Testis (tissue), 3 donors: ENCODE measurements around the gene AIMP1. TPM values are rescaled to one million over a fixed set of nuclear protein-coding genes. Genes with fewer than 3 reads are reported as not detected.

ENCODE experiments used
- DNase-seq: peaks from one replicate; pipeline ENCODE4 v3.0.0-alpha.2; 2019
- H3K27ac ChIP-seq, 2 donors: fragments of 200-600 bp; sonication (generic); one replicate each; pipeline ENCODE4 v1.5.1; 2019
- H3K27me3 ChIP-seq: fragments of 200-600 bp; sonication (generic); one replicate; pipeline ENCODE4 v1.5.1; 2019
- H3K36me3 ChIP-seq: fragments of 200-600 bp; sonication (generic); one replicate; pipeline ENCODE4 v1.5.1; 2017; ENCODE audit warnings: low read depth; ENCODE audit errors: missing control alignments
- H3K4me1 ChIP-seq: fragments of 200-600 bp; sonication (generic); one replicate; pipeline ENCODE4 v1.5.1; 2019
- H3K4me3 ChIP-seq, 2 donors: fragments of 200-600 bp; sonication (generic); one replicate each; pipeline ENCODE4 v1.5.1; 2017 to 2019
- H3K9me3 ChIP-seq: fragments of 200-600 bp; sonication (generic); one replicate; pipeline ENCODE4 v1.5.1; 2017
- POLR2A ChIP-seq: fragments of 450-650 bp; IDR thresholded peaks from one replicate; pipeline ENCODE4 v1.6.1; 2017; ENCODE audit warnings: antibody characterized with exemption, mild to moderate bottlenecking, moderate library complexity
- WGBS, 2 donors: methylation state at CpG; one replicate each; pipeline ENCODE4 v1.1.5; 2018; 5-methylcytosine and 5-hydroxymethylcytosine counted together
- intact Hi-C: fragments of 100-400 bp; cut with DNase I; formaldehyde crosslinking; loops from one replicate; pipeline ENCODE4 v1.15.1; 2023; ENCODE audit warnings: low total_unique reads
- polyA plus RNA-seq: library from polyadenylated mRNA; stranded (reverse); fragments of 350-450 nt; fragmentation: Illumina TruSeq; extraction: RNeasy Lipid Tissue Mini Kit (QIAGEN cat#74804); gene quantifications from one replicate; pipeline ENCODE4 v1.2.3, GENCODE V29; 2014; ENCODE audit warnings: low read depth, low replicate concordance; ENCODE audit not compliant: insufficient read depth
- total RNA-seq, 2 donors: library from RNA; depleted of rRNA; stranded (reverse); fragments of >200 nt; gene quantifications; one replicate each; pipeline ENCODE4 v1.2.3, GENCODE V29; 2016
- TF ChIP-seq, protein P1 (sequence below), 3 experiments: fragments of 450-650 bp in 2 of 3; fragments of 200-600 bp in 1 of 3; sonication (generic) in 1 of 3; IDR thresholded peaks; one replicate each; pipeline ENCODE4 v1.5.1; 2016 to 2019; ENCODE audit warnings: antibody characterized with exemption in 3 of 3, mild to moderate bottlenecking in 2 of 3, moderate library complexity in 1 of 3

The AIMP1 gene
- total and polyA plus RNA-seq, 3 donors from 2014 or later: 17.7 to 26.3 (median 20.0) TPM

DNA sequence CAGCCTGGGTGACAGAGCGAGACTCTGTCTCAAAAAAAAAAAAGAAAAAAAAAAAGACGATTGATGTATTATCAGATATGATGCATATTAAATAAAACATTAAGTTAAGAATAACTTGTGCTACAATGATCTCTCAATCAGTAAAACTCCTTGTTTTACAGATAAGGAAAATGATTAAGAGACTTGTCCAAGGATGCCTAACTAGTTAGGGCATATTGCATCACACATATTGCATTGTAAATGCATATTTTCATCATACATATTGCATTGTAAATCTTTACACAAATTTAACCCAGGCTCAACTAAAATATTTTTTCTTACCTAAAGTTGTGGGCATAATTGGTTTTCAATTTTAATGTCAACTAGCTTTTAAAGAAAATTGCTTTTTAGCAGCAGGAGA lies 26.6 kb upstream of the AIMP1 start:
- intact Hi-C loops: no loop called here
- Histone ChIP-seq H3K27ac (no peak overlapping the region), H3K36me3 (no peaks in the 10 kb centered on the region), H3K9me3 (no peaks in the 10 kb centered on the region), H3K4me1 (no peaks in the 10 kb centered on the region), H3K27me3 (no peaks in the 10 kb centered on the region), H3K4me3 (no peak overlapping the region)
- no peak for DNase-seq
- WGBS, 2 donors: 87 to 90% methylated on average over 2 of the region's 2 CpGs
- TF ChIP-seq POLR2A: no peak
- TF ChIP-seq, protein P1, sequence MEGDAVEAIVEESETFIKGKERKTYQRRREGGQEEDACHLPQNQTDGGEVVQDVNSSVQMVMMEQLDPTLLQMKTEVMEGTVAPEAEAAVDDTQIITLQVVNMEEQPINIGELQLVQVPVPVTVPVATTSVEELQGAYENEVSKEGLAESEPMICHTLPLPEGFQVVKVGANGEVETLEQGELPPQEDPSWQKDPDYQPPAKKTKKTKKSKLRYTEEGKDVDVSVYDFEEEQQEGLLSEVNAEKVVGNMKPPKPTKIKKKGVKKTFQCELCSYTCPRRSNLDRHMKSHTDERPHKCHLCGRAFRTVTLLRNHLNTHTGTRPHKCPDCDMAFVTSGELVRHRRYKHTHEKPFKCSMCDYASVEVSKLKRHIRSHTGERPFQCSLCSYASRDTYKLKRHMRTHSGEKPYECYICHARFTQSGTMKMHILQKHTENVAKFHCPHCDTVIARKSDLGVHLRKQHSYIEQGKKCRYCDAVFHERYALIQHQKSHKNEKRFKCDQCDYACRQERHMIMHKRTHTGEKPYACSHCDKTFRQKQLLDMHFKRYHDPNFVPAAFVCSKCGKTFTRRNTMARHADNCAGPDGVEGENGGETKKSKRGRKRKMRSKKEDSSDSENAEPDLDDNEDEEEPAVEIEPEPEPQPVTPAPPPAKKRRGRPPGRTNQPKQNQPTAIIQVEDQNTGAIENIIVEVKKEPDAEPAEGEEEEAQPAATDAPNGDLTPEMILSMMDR (IDR thresholded peaks at IDR 0.05): no peak

DNA sequence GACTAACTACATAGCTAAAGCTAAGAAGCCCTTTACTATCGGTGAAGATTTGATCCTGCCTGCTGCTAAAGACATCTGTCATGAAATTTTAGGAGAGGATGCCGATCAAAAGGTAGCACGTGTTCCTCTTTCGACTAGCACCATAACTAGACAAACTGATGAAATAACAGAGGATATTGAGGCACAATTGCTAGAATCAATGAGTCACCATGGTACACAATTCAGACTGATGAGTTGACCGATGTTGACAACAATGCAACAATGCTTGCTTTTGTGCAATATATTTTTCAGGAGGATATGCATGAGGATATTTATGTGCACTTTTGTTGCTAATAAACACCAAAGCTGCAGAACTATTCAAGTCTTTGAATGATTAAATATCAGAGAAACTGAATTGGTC lies 24.7 kb upstream of the AIMP1 start:
- TF ChIP-seq, protein P1 (IDR thresholded peaks at IDR 0.05): no peak
- TF ChIP-seq POLR2A: no peak
- Histone ChIP-seq H3K27ac (no peak overlapping the region), H3K9me3 (no peaks in the 10 kb centered on the region), H3K27me3 (no peaks in the 10 kb centered on the region), H3K4me3 (no peak overlapping the region), H3K36me3 (no peaks in the 10 kb centered on the region), H3K4me1 (no peaks in the 10 kb centered on the region)
- WGBS, 2 donors: 94 to 98% methylated on average over 5 of the region's 5 CpGs
- intact Hi-C loops: no loop called here
- DNase-seq: no peak

DNA sequence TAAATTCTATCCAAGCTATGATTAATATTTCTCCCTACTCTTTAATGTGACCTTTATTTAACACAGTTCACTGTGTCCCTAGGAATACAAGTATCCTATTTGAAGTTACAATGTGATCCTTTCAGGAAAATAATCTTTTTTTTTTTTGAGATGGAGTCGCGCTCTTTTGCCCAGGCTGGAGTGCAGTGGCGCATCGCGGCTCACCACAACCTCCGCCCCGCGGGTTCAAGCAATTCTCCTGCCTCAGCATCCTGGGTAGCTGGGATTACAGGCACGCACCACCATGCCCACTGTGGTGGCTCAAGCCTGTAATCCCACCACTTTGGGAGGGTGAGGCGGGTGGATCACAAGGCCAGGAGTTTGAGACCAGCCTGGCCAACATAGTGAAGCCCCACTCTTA lies 22.3 kb upstream of the AIMP1 start:
- Histone ChIP-seq H3K4me1 (no peaks in the 10 kb centered on the region), H3K27ac (no peak overlapping the region), H3K36me3 (no peaks in the 10 kb centered on the region), H3K9me3 (no peaks in the 10 kb centered on the region), H3K4me3 (no peak overlapping the region), H3K27me3 (no peaks in the 10 kb centered on the region)
- DNase-seq: no peak
- 91 to 97% methylated on average over 10 of the region's 10 CpGs for WGBS, 2 donors
- TF ChIP-seq, protein P1 (IDR thresholded peaks at IDR 0.05): no peak
- TF ChIP-seq POLR2A: no peak
- intact Hi-C loops: no loop called here

DNA sequence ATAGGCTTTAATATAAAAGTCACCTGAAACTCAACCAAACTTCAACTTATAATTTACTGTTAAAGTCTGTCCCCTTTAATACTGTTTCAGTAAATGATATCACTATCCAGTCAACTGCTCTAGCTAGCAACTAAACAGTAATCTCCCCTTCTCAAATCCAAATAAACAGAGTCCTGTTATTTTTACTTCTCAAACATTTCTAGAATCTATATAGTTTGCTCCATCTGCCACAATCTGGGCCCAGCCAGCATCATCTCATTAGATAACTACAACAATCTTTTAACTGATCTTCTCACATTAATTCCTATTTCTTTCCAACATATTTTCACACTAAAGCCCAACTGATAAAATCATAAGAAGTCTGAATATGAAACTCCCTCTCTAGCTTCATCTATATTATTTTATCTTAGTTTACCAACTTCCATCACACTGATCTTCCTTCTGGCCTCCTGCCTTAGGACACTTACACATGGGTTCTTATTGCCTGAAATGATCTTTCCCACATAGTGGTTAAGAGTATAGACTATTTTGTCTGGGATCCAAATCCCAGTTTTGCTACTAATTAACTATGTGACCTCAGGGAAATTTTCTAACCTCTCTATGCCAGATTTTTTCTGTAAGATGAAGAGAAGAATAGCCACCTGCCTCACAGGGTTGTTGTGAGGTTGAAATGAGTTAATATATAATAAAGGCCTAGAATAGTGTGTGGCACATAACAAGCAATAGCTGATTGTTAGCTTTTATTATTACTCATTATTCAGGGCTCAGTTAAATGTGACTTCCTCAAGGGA lies 18.9 kb upstream of the AIMP1 start:
- DNase-seq: no peak
- TF ChIP-seq POLR2A: no peak
- TF ChIP-seq, protein P1 (IDR thresholded peaks at IDR 0.05): no peak
- no peak overlapping the region for H3K4me3 ChIP-seq
- H3K27me3 ChIP-seq: no peaks in the 10 kb centered on the region
- no peaks in the 10 kb centered on the region for H3K4me1 ChIP-seq
- intact Hi-C loops: no loop called here
- no peaks in the 10 kb centered on the region for H3K9me3 ChIP-seq
- H3K36me3 ChIP-seq: no peaks in the 10 kb centered on the region
- H3K27ac ChIP-seq: no peak overlapping the region

DNA sequence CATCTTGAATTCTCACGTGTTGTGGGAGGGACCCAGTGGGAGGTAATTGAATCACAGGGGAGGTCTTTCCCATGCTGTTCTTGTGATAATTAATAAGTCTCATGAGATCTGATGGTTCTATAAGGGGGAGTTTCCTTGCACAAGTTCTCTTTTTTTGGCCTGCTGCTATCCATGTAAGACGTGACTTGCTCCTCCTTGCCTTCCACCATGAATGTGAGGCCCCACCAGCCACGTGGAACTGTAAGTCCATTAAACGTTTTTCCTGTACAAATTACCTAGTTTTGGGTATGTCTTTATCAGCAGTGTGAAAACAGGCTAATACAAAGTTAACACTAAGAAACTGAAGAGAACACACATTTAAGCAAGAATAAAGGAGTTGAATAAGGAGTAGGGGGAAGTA lies 16.4 kb upstream of the AIMP1 start:
- no peaks in the 10 kb centered on the region for H3K9me3 ChIP-seq
- no peak for TF ChIP-seq POLR2A
- TF ChIP-seq, protein P1 (IDR thresholded peaks at IDR 0.05): no peak
- no peaks in the 10 kb centered on the region for H3K36me3 ChIP-seq
- intact Hi-C loops: no loop called here
- H3K27ac ChIP-seq: no peak overlapping the region
- H3K4me3 ChIP-seq: no peak overlapping the region
- no peaks in the 10 kb centered on the region for H3K27me3 ChIP-seq
- no peaks in the 10 kb centered on the region for H3K4me1 ChIP-seq
- no peak for DNase-seq
- WGBS, 2 donors: 86% methylated on average over 4 of the region's 4 CpGs
